ENCODE results near the gene TMPRSS3. TPM values are rescaled to one million over a fixed set of nuclear protein-coding genes. Genes with fewer than 3 reads are reported as not detected.

Gene TMPRSS3
- total and polyA plus RNA-seq, 11 donors: 0.59 to 2.7 TPM; not detected in 9

DNA sequence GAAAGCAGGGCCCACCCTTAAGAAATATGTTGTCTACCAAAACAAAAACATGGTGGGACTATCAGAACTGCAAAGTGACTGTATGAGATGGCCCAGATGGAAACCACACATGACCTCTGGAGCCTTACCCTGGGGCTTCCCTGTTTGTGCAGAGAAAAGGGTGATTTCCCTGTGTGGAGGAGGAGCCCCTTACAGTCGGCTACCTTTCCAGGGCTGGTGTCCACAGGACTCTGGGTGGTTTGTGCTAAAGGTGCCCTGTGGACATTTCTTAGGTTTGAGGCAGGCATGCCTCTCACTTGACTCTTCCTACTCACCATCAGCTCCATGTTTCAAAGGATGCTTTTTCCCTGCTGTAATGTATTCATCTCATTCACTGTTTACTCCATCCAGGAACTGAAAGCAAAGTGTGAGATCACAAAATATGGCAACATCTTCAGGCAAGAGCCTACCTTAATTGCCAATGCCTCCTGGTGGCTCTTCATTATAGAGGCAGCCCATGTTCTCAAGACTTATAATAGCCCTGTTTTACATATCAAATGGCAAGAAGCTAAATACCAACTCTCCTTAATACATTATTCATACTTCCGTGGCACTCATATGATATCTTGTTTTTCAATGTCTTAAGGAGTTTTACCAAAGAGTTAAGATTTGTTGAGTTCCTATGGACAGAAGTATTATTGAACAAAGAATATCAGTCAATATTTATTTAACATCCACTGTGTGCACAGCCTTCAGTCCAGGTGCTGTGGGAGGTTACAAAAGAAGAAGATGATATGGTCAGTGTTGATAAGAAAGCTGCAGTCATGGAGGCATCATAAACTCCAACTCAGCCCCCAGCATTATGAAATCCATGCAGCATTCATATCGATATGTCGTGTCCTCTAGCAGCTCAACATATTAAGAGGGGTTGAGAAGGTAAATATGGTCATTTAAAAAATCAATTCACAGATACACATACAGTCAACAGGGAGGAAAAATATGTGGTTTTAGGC, 65.2 kb downstream of the TMPRSS3 start:
- ATAC-seq: no peak
- H3K36me3 ChIP-seq: no peaks in the 10 kb centered on the region
- H3K4me1 ChIP-seq: no peaks in the 10 kb centered on the region
- H3K9me3 ChIP-seq: peaks cover 0 to 20% (median 8%) of the 10 kb centered on the region in 12 donors
- no peak for TF ChIP-seq POLR2A (IDR thresholded peaks at IDR 0.05)
- TF ChIP-seq, protein P1, sequence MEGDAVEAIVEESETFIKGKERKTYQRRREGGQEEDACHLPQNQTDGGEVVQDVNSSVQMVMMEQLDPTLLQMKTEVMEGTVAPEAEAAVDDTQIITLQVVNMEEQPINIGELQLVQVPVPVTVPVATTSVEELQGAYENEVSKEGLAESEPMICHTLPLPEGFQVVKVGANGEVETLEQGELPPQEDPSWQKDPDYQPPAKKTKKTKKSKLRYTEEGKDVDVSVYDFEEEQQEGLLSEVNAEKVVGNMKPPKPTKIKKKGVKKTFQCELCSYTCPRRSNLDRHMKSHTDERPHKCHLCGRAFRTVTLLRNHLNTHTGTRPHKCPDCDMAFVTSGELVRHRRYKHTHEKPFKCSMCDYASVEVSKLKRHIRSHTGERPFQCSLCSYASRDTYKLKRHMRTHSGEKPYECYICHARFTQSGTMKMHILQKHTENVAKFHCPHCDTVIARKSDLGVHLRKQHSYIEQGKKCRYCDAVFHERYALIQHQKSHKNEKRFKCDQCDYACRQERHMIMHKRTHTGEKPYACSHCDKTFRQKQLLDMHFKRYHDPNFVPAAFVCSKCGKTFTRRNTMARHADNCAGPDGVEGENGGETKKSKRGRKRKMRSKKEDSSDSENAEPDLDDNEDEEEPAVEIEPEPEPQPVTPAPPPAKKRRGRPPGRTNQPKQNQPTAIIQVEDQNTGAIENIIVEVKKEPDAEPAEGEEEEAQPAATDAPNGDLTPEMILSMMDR (IDR thresholded peaks at IDR 0.05): no peak
- no peak overlapping the region for H3K27ac ChIP-seq
- H3K27me3 ChIP-seq: peaks cover 0 to 21% (median 8%) of the 10 kb centered on the region in 9 donors
- DNase-seq: no peak
- no peak overlapping the region for H3K4me3 ChIP-seq
- intact Hi-C loops (cut with DNase I): loop anchor here in 3 of 10 donors (10.0 kb wide), 2 partner anchors 114 to 186 kb away; no protein-coding TSS in a partner anchor
- WGBS, 4 donors: 82 to 86% (median 82%) methylated on average over 4 of the region's 4 CpGs

DNA sequence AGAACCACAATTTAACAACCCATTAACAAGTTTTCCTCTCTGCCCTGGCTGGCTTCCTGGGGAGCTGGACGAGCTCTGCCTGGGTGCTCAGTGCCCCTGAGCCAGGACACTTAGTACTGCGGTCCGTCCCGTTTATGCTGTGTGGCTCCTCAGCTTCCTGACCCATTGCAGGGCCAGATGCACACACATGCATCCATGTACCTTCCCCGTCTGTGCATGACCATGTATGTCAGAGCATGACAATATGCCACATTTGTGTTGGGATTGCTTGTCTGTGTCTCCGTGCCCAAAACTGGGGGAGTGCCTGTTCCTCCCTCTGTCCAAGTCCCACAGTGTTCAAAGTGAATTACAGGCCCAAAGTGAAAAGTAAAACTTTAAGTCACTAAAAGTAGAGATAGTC, 71.0 kb downstream of the TMPRSS3 start:
- DNase-seq (no peak), ATAC-seq (no peak)
- TF ChIP-seq, protein P1 (IDR thresholded peaks at IDR 0.05): no peak
- TF ChIP-seq POLR2A (IDR thresholded peaks at IDR 0.05): no peak
- no peak overlapping the region for H3K4me3 ChIP-seq
- H3K36me3 ChIP-seq: no peaks in the 10 kb centered on the region
- intact Hi-C loops (cut with DNase I): no loop called here
- 82 to 87% (median 84%) methylated on average over 6 of the region's 6 CpGs for WGBS, 4 donors
- H3K27ac ChIP-seq: no peak overlapping the region
- peaks cover 0 to 8% (median 0%) of the 10 kb centered on the region in 9 donors for H3K27me3 ChIP-seq
- H3K4me1 ChIP-seq: peaks cover 0 to 2% (median 0%) of the 10 kb centered on the region in 12 donors
- H3K9me3 ChIP-seq: peaks cover 0 to 9% (median 0%) of the 10 kb centered on the region in 12 donors

Other genes starting within 250 kb of the TMPRSS3 start
- gene ABCG1, start 176.9 kb downstream of the TMPRSS3 start, total RNA-seq: 10 to 100 TPM in 7 of 9 donors, 1 to 10 TPM in 2; 3.3 to 25.3 (median 13.5) TPM
- 10 to 100 TPM in 1 of 2 donors, 1 to 10 TPM in 1; 7.2 to 21.7 TPM for gene ABCG1, start 176.9 kb downstream of the TMPRSS3 start, polyA plus RNA-seq
- 10 to 100 TPM in 1 of 9 donors, 1 to 10 TPM in 6, under 1 TPM in 2; 0.75 to 10.8 (median 2.8) TPM for gene TFF3, start 80.6 kb downstream of the TMPRSS3 start, total RNA-seq
- gene TFF3, start 80.6 kb downstream of the TMPRSS3 start, polyA plus RNA-seq: 1 to 10 TPM; 3.0 to 3.5 TPM
- gene TFF2, start 45.1 kb downstream of the TMPRSS3 start, total RNA-seq: not detected
- not detected for gene TFF2, start 45.1 kb downstream of the TMPRSS3 start, polyA plus RNA-seq
- gene TFF1, start 29.5 kb downstream of the TMPRSS3 start, total RNA-seq: not detected
- not detected for gene TFF1, start 29.5 kb downstream of the TMPRSS3 start, polyA plus RNA-seq
- gene UBASH3A, start 7.8 kb upstream of the TMPRSS3 start, total RNA-seq: 1 to 10 TPM in 1 of 9 donors, under 1 TPM in 1, not detected in 7; 0.86 to 2.4 TPM
- gene UBASH3A, start 7.8 kb upstream of the TMPRSS3 start, polyA plus RNA-seq: under 1 TPM; 0.04 to 0.08 TPM
- gene RSPH1, start 100.2 kb upstream of the TMPRSS3 start, total RNA-seq: under 1 TPM in 1 of 9 donors, not detected in 8; 0.18 TPM
- gene RSPH1, start 100.2 kb upstream of the TMPRSS3 start, polyA plus RNA-seq: under 1 TPM in 1 of 2 donors, not detected in 1; 0.11 TPM
- 10 to 100 TPM in 1 of 9 donors, 1 to 10 TPM in 8; 3.1 to 13.0 (median 5.7) TPM for gene SLC37A1, start 117.8 kb upstream of the TMPRSS3 start, total RNA-seq
- gene SLC37A1, start 117.8 kb upstream of the TMPRSS3 start, polyA plus RNA-seq: 1 to 10 TPM; 2.2 TPM

Data from heart left ventricle (tissue), 16 donors.